Measurements from ENCODE around the gene RNASE3. TPM values are rescaled to one million over a fixed set of nuclear protein-coding genes. Genes with fewer than 3 reads are reported as not detected.

RNASE3 gene
- not detected in 5 replicates for total RNA-seq (2022; extraction: Qiagen RNA extraction; ENCODE audit: low read depth)

GRCh38 chr14:20891126-20891825 is at the start of gene RNASE3:
Gene RNASE3, plus strand, starts transcription at chr14:20891385. Its CDS starts 302 bp downstream, at chr14:20891687.

Other genes with a start within 250 kb of the RNASE3 start
- gene OR6S1, start 249.7 kb upstream of the RNASE3 start, total RNA-seq (2022; extraction: Qiagen RNA extraction; ENCODE audit: low read depth), result not detected in 5 replicates
- 4.3 to 9.6 TPM (median 7.4 TPM) in 5 replicates for gene RNASE4, start 206.8 kb upstream of the RNASE3 start, total RNA-seq (2022; extraction: Qiagen RNA extraction; ENCODE audit: low read depth)
- 7.8 to 11.1 TPM (median 10.5 TPM) in 5 replicates for gene ANG, start 202.6 kb upstream of the RNASE3 start, total RNA-seq (2022; extraction: Qiagen RNA extraction; ENCODE audit: low read depth)
- not detected in 5 replicates for gene EDDM3A, start 145.5 kb upstream of the RNASE3 start, total RNA-seq (2022; extraction: Qiagen RNA extraction; ENCODE audit: low read depth)
- not detected in 5 replicates for gene EDDM3B, start 123.0 kb upstream of the RNASE3 start, total RNA-seq (2022; extraction: Qiagen RNA extraction; ENCODE audit: low read depth)
- gene RNASE6, start 110.1 kb upstream of the RNASE3 start, total RNA-seq (2022; extraction: Qiagen RNA extraction; ENCODE audit: low read depth), result not detected in 5 replicates
- gene RNASE1, start 88.5 kb upstream of the RNASE3 start, total RNA-seq (2022; extraction: Qiagen RNA extraction; ENCODE audit: low read depth), result 0.19 to 0.33 TPM (median 0.27 TPM) in 3 of 5 replicates, not detected in the others
- gene RNASE2, start 64.1 kb downstream of the RNASE3 start, total RNA-seq (2022; extraction: Qiagen RNA extraction; ENCODE audit: low read depth), result not detected in 5 replicates
- 71.9 to 81.0 TPM (median 73.6 TPM) in 5 replicates for gene METTL17, start 98.6 kb downstream of the RNASE3 start, total RNA-seq (2022; extraction: Qiagen RNA extraction; ENCODE audit: low read depth)
- not detected in 5 replicates for gene SLC39A2, start 107.9 kb downstream of the RNASE3 start, total RNA-seq (2022; extraction: Qiagen RNA extraction; ENCODE audit: low read depth)
- 1.8 to 3.8 TPM (median 3.4 TPM) in 5 replicates for gene NDRG2, start 133.7 kb downstream of the RNASE3 start, total RNA-seq (2022; extraction: Qiagen RNA extraction; ENCODE audit: low read depth)
- not detected in 5 replicates for gene TPPP2, start 138.8 kb downstream of the RNASE3 start, total RNA-seq (2022; extraction: Qiagen RNA extraction; ENCODE audit: low read depth)
- gene RNASE13, start 143.4 kb downstream of the RNASE3 start, total RNA-seq (2022; extraction: Qiagen RNA extraction; ENCODE audit: low read depth), result not detected in 5 replicates
- gene RNASE7, start 151.0 kb downstream of the RNASE3 start, total RNA-seq (2022; extraction: Qiagen RNA extraction; ENCODE audit: low read depth), result not detected in 5 replicates
- not detected in 5 replicates for gene RNASE8, start 166.4 kb downstream of the RNASE3 start, total RNA-seq (2022; extraction: Qiagen RNA extraction; ENCODE audit: low read depth)
- gene ARHGEF40, start 178.9 kb downstream of the RNASE3 start, total RNA-seq (2022; extraction: Qiagen RNA extraction; ENCODE audit: low read depth), result 6.5 to 13.7 TPM (median 10.8 TPM) in 5 replicates
- gene ZNF219, start 207.3 kb downstream of the RNASE3 start, total RNA-seq (2022; extraction: Qiagen RNA extraction; ENCODE audit: low read depth), result 14.7 to 32.8 TPM (median 31.7 TPM) in 5 replicates
- gene TMEM253, start 209.7 kb downstream of the RNASE3 start, total RNA-seq (2022; extraction: Qiagen RNA extraction; ENCODE audit: low read depth), result 0.29 to 1.3 TPM (median 0.84 TPM) in 5 replicates

Data from A549 treated with ZK216348 at 1 μM for 4 hours (cell line).